GM19468 (cell line): ENCODE results near the gene RIN1.
"Not testable (repeated sequence)": the region's sequence is repeated elsewhere in the genome, so short reads cannot be mapped to it uniquely, and the experiment has no call there.

ENCODE experiments used
- ATAC-seq: cut with Tn5 transposase; IDR thresholded peaks from one replicate; pipeline ENCODE4 v1.9.1; 2021; ENCODE audit warnings: mild to moderate bottlenecking, moderate library complexity, moderate number of reproducible peaks; ENCODE audit not compliant: unreplicated experiment; ENCODE audit errors: extremely low read depth

The RIN1 gene

GRCh38 chr11:66323684-66324083 lies 12.6 kb downstream of the RIN1 start:
- ATAC-seq: no peak

GRCh38 chr11:66322732-66323427 lies 13.4 kb downstream of the RIN1 start:
- ATAC-seq: no peak

- ATAC-seq: no peak
These were observed 14.6 kb downstream of the RIN1 start for GRCh38 chr11:66321606-66322005.

GRCh38 chr11:66320748-66321147 lies 15.5 kb downstream of the RIN1 start:
- not testable (repeated sequence) for ATAC-seq

- not testable (repeated sequence) for ATAC-seq
These were observed 15.9 kb downstream of the RIN1 start for GRCh38 chr11:66320289-66320688.

- ATAC-seq: no peak
These were observed 17.6 kb downstream of the RIN1 start for GRCh38 chr11:66318600-66318970.

GRCh38 chr11:66317723-66318599 lies 18.3 kb downstream of the RIN1 start:
- ATAC-seq: no peak

- no peak for ATAC-seq
These were observed 18.9 kb downstream of the RIN1 start for GRCh38 chr11:66317322-66317722.

- ATAC-seq: no peak
These were observed 19.4 kb downstream of the RIN1 start, which contains the start of gene CD248 for GRCh38 chr11:66316849-66317251. CD248 (minus strand) TSS chr11:66317044; CDS start chr11:66317027, 17 bp downstream.

GRCh38 chr11:66315921-66316811 lies 20.1 kb downstream of the RIN1 start:
- ATAC-seq: no peak

- no peak for ATAC-seq
These were observed 20.7 kb downstream of the RIN1 start for GRCh38 chr11:66315498-66315885.

GRCh38 chr11:66314561-66315497 lies 21.4 kb downstream of the RIN1 start:
- ATAC-seq: no peak

GRCh38 chr11:66314186-66314501 lies 22.1 kb downstream of the RIN1 start:
- ATAC-seq: no peak

- ATAC-seq: no peak
These were observed 22.7 kb downstream of the RIN1 start for GRCh38 chr11:66313321-66314185.

GRCh38 chr11:66312549-66313320 lies 23.5 kb downstream of the RIN1 start:
- peak; percentile 56 for ATAC-seq

- ATAC-seq: peak; percentile 36
These were observed 24.2 kb downstream of the RIN1 start for GRCh38 chr11:66311965-66312548.

- ATAC-seq: no peak
These were observed 24.7 kb downstream of the RIN1 start for GRCh38 chr11:66311470-66311964.
